Gastroesophageal sphincter (tissue), 2 donors: ENCODE data around the gene STX4.

Experiments
- POLR2A ChIP-seq, 2 donors: fragments of 450-650 bp; IDR thresholded peaks; one replicate each; pipeline ENCODE4 v1.6.1; 2017; ENCODE audit warnings: antibody characterized with exemption in 2 of 2, mild to moderate bottlenecking in 2 of 2, moderate library complexity in 1 of 2
- POLR2AphosphoS5 ChIP-seq: sonication (generic); formaldehyde crosslinking; IDR thresholded peaks from one replicate; pipeline ENCODE4 v1.6.1; 2017; ENCODE audit warnings: antibody characterized with exemption

DNA sequence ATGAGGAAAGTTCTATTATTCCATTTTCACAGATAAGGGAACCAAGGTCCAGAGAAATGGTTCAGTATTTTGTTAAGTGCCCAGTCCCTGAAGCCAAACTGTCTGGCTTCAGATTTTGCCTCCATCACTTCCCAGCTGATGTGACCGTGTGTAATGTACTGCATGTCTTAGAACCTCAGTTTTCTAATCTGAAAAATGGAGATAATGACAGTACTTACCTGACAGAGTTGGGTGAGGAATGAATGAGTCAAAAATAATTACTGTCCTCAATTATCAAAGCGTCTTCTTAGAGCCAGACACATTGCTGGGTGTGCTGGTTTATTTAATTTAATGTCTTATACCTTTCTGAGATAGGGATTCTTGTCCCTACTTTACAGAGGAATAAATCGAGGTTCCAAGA is 34.0 kb downstream of the STX4 start:
- no peak for TF ChIP-seq POLR2AphosphoS5
- no peak for TF ChIP-seq POLR2A (IDR thresholded peaks at IDR 0.05)
